Keratinocyte (primary cell): ENCODE results near the gene NCK2. TPM values are rescaled to one million over a fixed set of nuclear protein-coding genes. Genes with fewer than 3 reads are reported as not detected.

Experiments
- DNase-seq: peaks from one replicate; pipeline ENCODE4 v3.0.0-alpha.2; 2011; ENCODE audit warnings: low read depth, missing footprints, low spot score
- FAIRE-seq: peaks from 2 replicates; lab custom pipeline; 2011; peaks lifted over from hg19 to GRCh38; lab: Jason Lieb, UNC
- H2AFZ ChIP-seq: 2 replicates; pipeline ENCODE4 v1.6.0; 2012; ENCODE audit warnings: low read length, control low read depth, inconsistent platforms; ENCODE audit not compliant: control insufficient read depth
- H3K27ac ChIP-seq: 2 replicates; pipeline ENCODE4 v1.5.1; 2011; ENCODE audit warnings: low read length; ENCODE audit not compliant: control insufficient read depth, insufficient read depth
- H3K27me3 ChIP-seq: 3 replicates; pipeline ENCODE4 v1.6.0; 2011; ENCODE audit warnings: low read length; ENCODE audit not compliant: control insufficient read depth, insufficient read depth; ENCODE audit errors: extremely low read depth
- H3K36me3 ChIP-seq, 2 experiments: 2 replicates in 1 of 2; 3 replicates in 1 of 2; pipeline ENCODE4 v1.5.1; 2011; ENCODE audit warnings: low read length in 2 of 2, mild to moderate bottlenecking in 1 of 2; ENCODE audit not compliant: control insufficient read depth in 2 of 2, insufficient read depth in 2 of 2; ENCODE audit errors: extremely low read depth in 1 of 2
- H3K4me1 ChIP-seq: 3 replicates; pipeline ENCODE4 v1.5.1; 2011; ENCODE audit warnings: low read length; ENCODE audit not compliant: control insufficient read depth, insufficient read depth; ENCODE audit errors: extremely low read depth
- H3K4me2 ChIP-seq: 3 replicates; pipeline ENCODE4 v1.6.0; 2011; ENCODE audit warnings: low read depth, low read length; ENCODE audit not compliant: control insufficient read depth, insufficient read depth; ENCODE audit errors: extremely low read depth
- H3K4me3 ChIP-seq, 3 experiments: fragments of 200-600 bp in 1 of 3; sonication (generic) in 1 of 3; 2 replicates in 2 of 3; 3 replicates in 1 of 3; pipeline ENCODE4 v1.5.1; 2011 to 2016; ENCODE audit warnings: low read length in 3 of 3, mild to moderate bottlenecking in 3 of 3, control low read depth in 2 of 3, inconsistent platforms in 1 of 3, low read depth in 1 of 3, mixed read lengths in 1 of 3, mixed run types in 1 of 3, moderate library complexity in 1 of 3; ENCODE audit not compliant: control insufficient read depth in 2 of 3, insufficient read depth in 2 of 3; ENCODE audit errors: extremely low read depth in 1 of 3
- H3K79me2 ChIP-seq: 2 replicates; pipeline ENCODE4 v1.6.0; 2012; ENCODE audit warnings: low read length; ENCODE audit not compliant: control insufficient read depth, insufficient read depth
- H3K9ac ChIP-seq: 3 replicates; pipeline ENCODE4 v1.6.0; 2011; ENCODE audit warnings: low read length; ENCODE audit not compliant: control insufficient read depth, insufficient read depth; ENCODE audit errors: extremely low read depth
- H3K9me1 ChIP-seq: 3 replicates; pipeline ENCODE4 v1.6.0; 2011; ENCODE audit warnings: low read length; ENCODE audit not compliant: control insufficient read depth, insufficient read depth; ENCODE audit errors: extremely low read depth
- H3K9me3 ChIP-seq: 2 replicates; pipeline ENCODE4 v1.5.1; 2012; ENCODE audit warnings: low read depth, low read length; ENCODE audit not compliant: control insufficient read depth
- H4K20me1 ChIP-seq: 3 replicates; pipeline ENCODE4 v1.6.0; 2011; ENCODE audit warnings: low read length; ENCODE audit not compliant: control insufficient read depth, insufficient read depth; ENCODE audit errors: extremely low read depth
- EZH2 ChIP-seq: IDR thresholded peaks from one replicate; pipeline ENCODE4 v1.6.1; 2012; ENCODE audit warnings: inconsistent platforms, mild to moderate bottlenecking, low read length, moderate library complexity
- dilution Hi-C: fragments of 300-500 bp; cut with MboI; formaldehyde crosslinking; loops from one replicate; pipeline ENCODE4 v1.7.0; 2020; ENCODE audit warnings: low sequenced_read_pairs; ENCODE audit not compliant: extremely low pct_ligation_motif_present
- polyA plus RNA-seq, 5 experiments: library from polyadenylated mRNA; depleted of rRNA in 3 of 5; stranded (reverse) in 3 of 5; stranded (forward) in 1 of 5; unstranded in 1 of 5; fragments of >200 nt; gene quantifications; 1 replicate in 1 of 5; 2 replicates in 3 of 5; 3 replicates in 1 of 5; pipeline versions ENCODE4 v1.2.1 to v1.2.3, GENCODE V29; 2011 to 2012; ENCODE audit warnings: missing spikeins in 2 of 5, low read depth in 1 of 5, low replicate concordance in 1 of 5
- TF ChIP-seq, protein P1 (sequence below), 3 experiments: IDR thresholded peaks in 1 of 3; conservative IDR thresholded peaks in 1 of 3; optimal IDR thresholded peaks in 1 of 3; 2 replicates in 2 of 3; 3 replicates in 1 of 3; pipeline versions ENCODE3 to v1.5.1; 2011; ENCODE audit warnings: low read length in 3 of 3, mild to moderate bottlenecking in 3 of 3, moderate library complexity in 2 of 3, control low read depth in 1 of 3, inconsistent platforms in 1 of 3; ENCODE audit not compliant: insufficient read depth in 2 of 3; ENCODE audit errors: extremely low read depth in 1 of 3

The NCK2 gene
- polyA plus RNA-seq, 1 donor (not counting 4 experiments of a cell fraction or from before 2014, with no cell fraction given), result 31.4 TPM

DNA sequence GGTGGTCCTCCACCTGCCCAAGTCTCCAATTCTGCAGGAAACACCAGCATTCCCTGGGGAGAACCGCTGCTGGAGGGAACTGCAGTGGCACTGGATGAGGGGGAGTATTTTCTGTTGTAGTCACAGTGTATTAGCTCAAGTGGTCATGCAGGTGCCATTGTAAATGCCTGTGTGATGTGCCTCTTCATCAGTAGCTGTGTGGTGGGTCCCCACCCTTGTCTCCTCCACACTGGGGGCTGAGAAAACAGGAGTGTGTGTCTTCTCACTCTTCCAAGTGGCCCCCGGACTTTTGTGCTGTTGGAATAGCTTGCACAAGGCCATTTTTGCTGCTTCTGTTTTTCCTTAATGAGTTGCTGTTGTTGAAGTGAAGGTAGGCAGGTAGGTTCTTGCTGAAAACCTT, 8.7 kb downstream of the NCK2 start:
- peaks cover 99% of the 10 kb centered on the region for H3K79me2 ChIP-seq
- no peaks in the 10 kb centered on the region for H3K9me3 ChIP-seq
- no peak for FAIRE-seq
- peaks cover 2% of the 10 kb centered on the region for H3K9me1 ChIP-seq
- peaks cover 9% of the 10 kb centered on the region for H4K20me1 ChIP-seq
- H3K4me1 ChIP-seq, result peaks cover 17% of the 10 kb centered on the region
- dilution Hi-C loops, result loop anchor here (25.0 kb wide), 1 partner anchor 191 kb away; no protein-coding TSS in a partner anchor
- H3K4me2 ChIP-seq, result no peak overlapping the region
- TF ChIP-seq, protein P1, sequence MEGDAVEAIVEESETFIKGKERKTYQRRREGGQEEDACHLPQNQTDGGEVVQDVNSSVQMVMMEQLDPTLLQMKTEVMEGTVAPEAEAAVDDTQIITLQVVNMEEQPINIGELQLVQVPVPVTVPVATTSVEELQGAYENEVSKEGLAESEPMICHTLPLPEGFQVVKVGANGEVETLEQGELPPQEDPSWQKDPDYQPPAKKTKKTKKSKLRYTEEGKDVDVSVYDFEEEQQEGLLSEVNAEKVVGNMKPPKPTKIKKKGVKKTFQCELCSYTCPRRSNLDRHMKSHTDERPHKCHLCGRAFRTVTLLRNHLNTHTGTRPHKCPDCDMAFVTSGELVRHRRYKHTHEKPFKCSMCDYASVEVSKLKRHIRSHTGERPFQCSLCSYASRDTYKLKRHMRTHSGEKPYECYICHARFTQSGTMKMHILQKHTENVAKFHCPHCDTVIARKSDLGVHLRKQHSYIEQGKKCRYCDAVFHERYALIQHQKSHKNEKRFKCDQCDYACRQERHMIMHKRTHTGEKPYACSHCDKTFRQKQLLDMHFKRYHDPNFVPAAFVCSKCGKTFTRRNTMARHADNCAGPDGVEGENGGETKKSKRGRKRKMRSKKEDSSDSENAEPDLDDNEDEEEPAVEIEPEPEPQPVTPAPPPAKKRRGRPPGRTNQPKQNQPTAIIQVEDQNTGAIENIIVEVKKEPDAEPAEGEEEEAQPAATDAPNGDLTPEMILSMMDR (optimal IDR thresholded peaks at IDR 0.05 in 1 of 3, IDR thresholded peaks at IDR 0.05 in 1 of 3, conservative IDR thresholded peaks at IDR 0.05 in 1 of 3; ENCODE audit: extremely low read depth in 1 of 3, insufficient read depth in 2 of 3, low read length in 3 of 3), result no peak
- TF ChIP-seq EZH2, result no peak
- no peak for DNase-seq
- no peaks in the 10 kb centered on the region for H3K27me3 ChIP-seq
- no peak overlapping the region for H3K9ac ChIP-seq
- H3K36me3 ChIP-seq, result peaks cover 0 to 10% of the 10 kb centered on the region in 2 experiments
- no peak overlapping the region for H3K27ac ChIP-seq
- no peak overlapping the region for H2AFZ ChIP-seq
- no peak overlapping the region for H3K4me3 ChIP-seq

- FAIRE-seq (no peak), DNase-seq (no peak)
- TF ChIP-seq, protein P1 (optimal IDR thresholded peaks at IDR 0.05 in 1 of 3, IDR thresholded peaks at IDR 0.05 in 1 of 3, conservative IDR thresholded peaks at IDR 0.05 in 1 of 3; ENCODE audit: extremely low read depth in 1 of 3, insufficient read depth in 2 of 3, low read length in 3 of 3), result no peak
- no peak for TF ChIP-seq EZH2
- Histone ChIP-seq H3K4me3 (no peak overlapping the region), H2AFZ (no peak overlapping the region), H3K27ac (no peak overlapping the region), H3K4me1 (peaks cover 17% of the 10 kb centered on the region), H3K4me2 (no peak overlapping the region), H4K20me1 (peaks cover 10% of the 10 kb centered on the region), H3K9me3 (no peaks in the 10 kb centered on the region), H3K79me2 (peaks cover 99% of the 10 kb centered on the region), H3K9ac (no peak overlapping the region), H3K27me3 (no peaks in the 10 kb centered on the region), H3K9me1 (peaks cover 2% of the 10 kb centered on the region), H3K36me3 (peaks cover 0 to 10% of the 10 kb centered on the region in 2 experiments)
- dilution Hi-C loops, result loop anchor here (25.0 kb wide), 1 partner anchor 192 kb away; no protein-coding TSS in a partner anchor
These were observed 9.3 kb downstream of the NCK2 start for GRCh38 chr2:105754011-105754410.
